HepG2 (cell line): ENCODE data around the gene CDO1. TPM values are rescaled to one million over a fixed set of nuclear protein-coding genes. Genes with fewer than 3 reads are reported as not detected.

Experiments used
- CEBPZ ChIP-seq: IDR thresholded peaks from 2 replicates; pipeline ENCODE4 v1.6.1; 2012; ENCODE audit warnings: low read length, improper control_type of control experiment
- ELF4 ChIP-seq: sonication (generic); formaldehyde crosslinking; IDR thresholded peaks from 2 replicates; pipeline ENCODE4 v1.5.0; 2020; ENCODE audit warnings: missing genetic modification reagents, mild to moderate bottlenecking, moderate library complexity, borderline replicate concordance
- FLYWCH1 ChIP-seq: sonication (generic); formaldehyde crosslinking; IDR thresholded peaks from 2 replicates; pipeline ENCODE4 v1.8.1; 2023; ENCODE audit warnings: mild to moderate bottlenecking, missing genetic modification reagents
- HIVEP1 ChIP-seq: sonication (generic); formaldehyde crosslinking; IDR thresholded peaks from 2 replicates; pipeline ENCODE4 v1.4.0; 2020; ENCODE audit warnings: mild to moderate bottlenecking, missing genetic modification reagents
- IRF2 ChIP-seq: IDR thresholded peaks from 2 replicates; pipeline ENCODE4 v1.6.1; 2018; ENCODE audit warnings: missing genetic modification reagents, missing compliant biosample characterization
- MTA1 ChIP-seq: sonication (generic); formaldehyde crosslinking; IDR thresholded peaks from 2 replicates; pipeline ENCODE4 v1.4.0; 2020; ENCODE audit warnings: missing genetic modification reagents, mild to moderate bottlenecking, borderline replicate concordance
- NFATC3 ChIP-seq: sonication (generic); formaldehyde crosslinking; IDR thresholded peaks from 2 replicates; pipeline ENCODE4 v1.5.1; 2020; ENCODE audit warnings: mild to moderate bottlenecking, missing genetic modification reagents
- NFKB2 ChIP-seq: sonication (generic); formaldehyde crosslinking; IDR thresholded peaks from 2 replicates; pipeline ENCODE4 v1.4.0; 2020; ENCODE audit warnings: missing genetic modification reagents, borderline replicate concordance
- ONECUT2 ChIP-seq: sonication (generic); formaldehyde crosslinking; IDR thresholded peaks from 2 replicates; pipeline ENCODE4 v1.4.0; 2020; ENCODE audit warnings: missing genetic modification reagents
- PHF5A ChIP-seq: IDR thresholded peaks from one replicate; pipeline ENCODE4 v1.6.1; 2018; ENCODE audit warnings: low read depth, missing genetic modification reagents; ENCODE audit not compliant: unreplicated experiment
- POLR2G ChIP-seq: fragments of 200-400 bp; formaldehyde crosslinking; IDR thresholded peaks from 2 replicates; pipeline ENCODE4 v1.6.1; 2018; ENCODE audit warnings: mild to moderate bottlenecking, low read depth, low read length, moderate library complexity
- TSC22D2 ChIP-seq: sonication (generic); formaldehyde crosslinking; IDR thresholded peaks from 2 replicates; pipeline ENCODE4 v1.5.1; 2020; ENCODE audit warnings: missing genetic modification reagents, mild to moderate bottlenecking, borderline replicate concordance
- YEATS4 ChIP-seq: sonication (generic); formaldehyde crosslinking; IDR thresholded peaks from 2 replicates; pipeline ENCODE4 v1.4.0; 2020; ENCODE audit warnings: missing genetic modification reagents, borderline replicate concordance
- ZFX ChIP-seq: sonication (generic); formaldehyde crosslinking; IDR thresholded peaks from 2 replicates; pipeline ENCODE4 v1.4.0; 2020; ENCODE audit warnings: mild to moderate bottlenecking, low read depth, missing genetic modification reagents, moderate library complexity
- ZNF136 ChIP-seq: sonication (generic); formaldehyde crosslinking; IDR thresholded peaks from 2 replicates; pipeline ENCODE4 v1.8.1; 2022; ENCODE audit warnings: low read depth, mild to moderate bottlenecking, moderate library complexity, missing genetic modification reagents
- ZNF235 ChIP-seq: sonication (generic); formaldehyde crosslinking; IDR thresholded peaks from 2 replicates; pipeline ENCODE4 v1.8.1; 2023; ENCODE audit warnings: mild to moderate bottlenecking, missing genetic modification reagents, borderline replicate concordance
- ZNF274 ChIP-seq: sonication (generic); formaldehyde crosslinking; IDR thresholded peaks from 2 replicates; pipeline ENCODE4 v1.5.1; 2020; ENCODE audit warnings: mild to moderate bottlenecking, missing genetic modification reagents
- ZNF280D ChIP-seq: sonication (generic); formaldehyde crosslinking; IDR thresholded peaks from 2 replicates; pipeline ENCODE4 v1.5.1; 2020; ENCODE audit warnings: mild to moderate bottlenecking, missing genetic modification reagents
- ZNF572 ChIP-seq: sonication (generic); formaldehyde crosslinking; IDR thresholded peaks from 2 replicates; pipeline ENCODE4 v1.5.1; 2020; ENCODE audit warnings: mild to moderate bottlenecking, missing genetic modification reagents
- ZNF766 ChIP-seq: sonication (generic); formaldehyde crosslinking; IDR thresholded peaks from 2 replicates; pipeline ENCODE4 v1.5.0; 2020; ENCODE audit warnings: missing genetic modification reagents, borderline replicate concordance
- ZSCAN20 ChIP-seq: sonication (generic); formaldehyde crosslinking; IDR thresholded peaks from 2 replicates; pipeline ENCODE4 v1.4.0; 2020; ENCODE audit warnings: missing genetic modification reagents, mild to moderate bottlenecking, borderline replicate concordance
- ZSCAN30 ChIP-seq: sonication (generic); formaldehyde crosslinking; IDR thresholded peaks from 2 replicates; pipeline ENCODE4 v1.5.0; 2020; ENCODE audit warnings: mild to moderate bottlenecking, missing genetic modification reagents
- polyA plus RNA-seq, 8 experiments: library from polyadenylated mRNA; depleted of rRNA in 3 of 8; stranded (reverse) in 7 of 8; unstranded in 1 of 8; fragments of >200 nt; fragmentation: Illumina TruSeq in 4 of 8; extraction: Trizol in 4 of 8; gene quantifications; 2 replicates each; pipeline versions ENCODE4 v1.2.1 to v1.2.3, GENCODE V29; 2011 to 2016; ENCODE audit warnings: low read depth in 4 of 8, missing spikeins in 1 of 8, mixed read lengths in 1 of 8; ENCODE audit not compliant: insufficient read depth in 1 of 8
- total RNA-seq, 5 experiments: library from RNA; depleted of rRNA; stranded (reverse); fragments of >200 nt; fragmentation: Illumina TruSeq; extraction: Trizol; gene quantifications; 2 replicates each; pipeline ENCODE4 v1.2.3, GENCODE V29; 2016; ENCODE audit warnings: low read depth in 1 of 5

The CDO1 gene
- total and polyA plus RNA-seq, 2 of the 13 experiments (the other 11 are each of a cell fraction or from before 2014, with no cell fraction given), result 3.2 to 4.4 TPM

DNA sequence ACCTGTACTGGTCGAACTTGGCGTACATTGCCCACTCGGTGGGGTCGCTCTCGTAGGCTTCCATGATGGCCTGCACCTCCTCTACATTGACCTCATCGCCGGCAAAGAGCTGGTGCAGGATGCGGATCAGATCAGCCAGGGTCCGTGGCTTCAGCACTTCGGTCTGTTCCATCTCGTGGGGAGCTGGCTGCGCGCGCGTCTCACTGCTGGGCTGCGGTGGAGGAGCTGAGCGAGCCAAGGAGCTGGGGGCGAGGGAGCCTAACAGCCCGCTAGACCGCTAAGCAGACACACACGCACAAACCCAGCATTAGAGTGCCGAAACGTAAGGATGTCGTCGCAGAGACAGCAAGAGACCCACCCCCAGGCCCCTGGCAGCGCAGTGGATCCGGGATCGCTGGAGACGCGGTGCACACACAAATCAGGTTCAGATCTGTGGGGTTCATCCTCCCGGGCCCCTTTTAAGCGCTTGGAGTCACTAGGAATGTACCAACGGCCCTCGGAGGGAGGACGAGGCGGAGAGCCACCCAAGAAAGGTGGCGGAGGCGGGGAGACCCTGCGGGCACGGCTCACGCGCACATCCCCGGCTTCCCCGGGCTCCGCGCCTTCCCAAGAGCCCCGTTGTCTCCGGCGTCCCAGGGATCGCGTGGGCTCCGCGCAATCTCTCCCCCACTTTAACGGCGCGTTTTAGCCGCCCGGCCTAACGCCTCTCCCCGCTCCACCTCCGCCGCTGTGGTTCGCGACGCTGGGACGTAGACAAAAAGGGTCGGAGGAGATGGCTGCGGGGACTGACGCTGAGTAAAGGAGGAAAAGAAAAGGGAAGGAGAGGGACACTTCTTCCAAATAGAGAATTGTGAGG, at the start of gene CDO1 (continued):
- TF ChIP-seq NFATC3 (CRISPR knock-in tag) (no peak), ZSCAN30 (CRISPR knock-in tag) (no peak), ZNF280D (CRISPR knock-in tag) (no peak), PHF5A (CRISPR knock-in tag) (no peak), ZSCAN20 (no peak; the same call in 1 of the 2 replicates), IRF2 (CRISPR knock-in tag) (no peak), TSC22D2 (CRISPR knock-in tag) (no peak), NFKB2 (CRISPR knock-in tag) (no peak), ELF4 (CRISPR knock-in tag) (no peak), ZNF235 (CRISPR knock-in tag) (no peak), ZNF136 (no peak), ZNF572 (CRISPR knock-in tag) (no peak), CEBPZ (no peak), FLYWCH1 (CRISPR knock-in tag) (no peak), ZNF766 (CRISPR knock-in tag) (no peak), HIVEP1 (no peak), MTA1 (CRISPR knock-in tag) (peak; percentile 59; the same call in 1 of the 2 replicates), ZFX (CRISPR knock-in tag) (peak; percentile 39), YEATS4 (CRISPR knock-in tag) (peak; percentile 34; the same call in 1 of the 2 replicates), POLR2G (peak; percentile 85), ONECUT2 (CRISPR knock-in tag) (no peak), ZNF274 (CRISPR knock-in tag) (no peak)
